ENCODE data around the gene TH.
"Not testable (repeated sequence)": the region's sequence is repeated elsewhere in the genome, so short reads cannot be mapped to it uniquely, and the experiment has no call there.

TH gene

GRCh38 chr11:2194877-2195755 lies 23.5 kb upstream of the TH start:
- DNase-seq = peak; percentile 61

DNA sequence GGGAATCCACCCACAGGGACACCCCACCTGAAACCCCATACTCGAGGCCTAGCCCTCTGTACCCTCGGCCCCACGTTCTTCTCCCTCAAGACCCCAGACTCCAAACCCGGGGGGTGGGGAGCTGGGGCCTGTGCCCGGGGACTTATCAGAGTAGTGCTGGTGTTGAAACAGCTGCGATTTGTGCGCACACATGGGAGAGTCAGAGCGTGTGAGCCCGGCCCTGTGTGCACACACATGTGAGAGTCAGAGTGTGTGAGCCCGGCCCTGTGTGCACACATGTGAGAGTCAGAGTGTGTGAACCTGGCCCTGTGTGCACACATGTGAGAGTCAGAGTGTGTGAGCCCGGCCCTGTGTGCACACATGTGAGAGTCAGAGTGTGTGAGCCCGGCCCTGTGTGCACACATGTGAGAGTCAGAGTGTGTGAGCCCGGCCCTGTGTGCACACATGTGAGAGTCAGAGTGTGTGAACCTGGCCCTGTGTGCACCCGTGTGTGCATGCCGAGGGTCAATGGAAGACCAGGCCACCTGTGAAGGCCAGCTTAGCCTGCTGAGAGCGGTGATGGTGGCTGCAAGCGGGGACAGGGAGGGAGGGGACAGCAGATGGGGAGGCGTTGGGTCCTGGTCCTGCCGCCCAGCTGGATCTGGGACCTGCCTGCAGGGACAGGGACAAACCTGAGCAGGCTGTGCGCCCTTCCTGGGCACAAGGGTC lies 22.4 kb upstream of the TH start:
- not testable (repeated sequence) for DNase-seq

- no peak for DNase-seq
Observed at GRCh38 chr11:2193099-2193887, 21.7 kb upstream of the TH start.

DNA sequence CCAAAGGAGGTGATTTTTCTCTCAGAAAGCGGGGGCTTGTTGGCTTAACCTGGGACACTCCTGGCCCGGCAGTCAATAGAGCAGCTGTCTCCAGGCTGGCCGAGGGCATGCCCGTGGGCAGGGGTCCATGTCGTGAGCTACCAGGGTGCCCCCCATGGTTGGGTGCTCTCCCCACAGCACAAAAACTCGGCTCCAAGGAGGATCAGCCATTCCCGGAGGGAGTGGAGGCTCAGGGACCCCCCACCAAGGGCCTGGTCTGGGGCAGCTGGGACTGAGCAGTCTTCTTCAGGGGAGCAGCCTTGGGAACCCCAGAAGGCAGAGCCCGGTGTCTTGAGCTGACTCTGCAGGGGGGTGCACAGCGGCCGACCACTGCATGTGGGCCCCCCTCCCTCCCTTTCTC lies 20.8 kb upstream of the TH start:
- no peak for DNase-seq

GRCh38 chr11:2191883-2192282 lies 20.3 kb upstream of the TH start:
- DNase-seq = no peak

DNA sequence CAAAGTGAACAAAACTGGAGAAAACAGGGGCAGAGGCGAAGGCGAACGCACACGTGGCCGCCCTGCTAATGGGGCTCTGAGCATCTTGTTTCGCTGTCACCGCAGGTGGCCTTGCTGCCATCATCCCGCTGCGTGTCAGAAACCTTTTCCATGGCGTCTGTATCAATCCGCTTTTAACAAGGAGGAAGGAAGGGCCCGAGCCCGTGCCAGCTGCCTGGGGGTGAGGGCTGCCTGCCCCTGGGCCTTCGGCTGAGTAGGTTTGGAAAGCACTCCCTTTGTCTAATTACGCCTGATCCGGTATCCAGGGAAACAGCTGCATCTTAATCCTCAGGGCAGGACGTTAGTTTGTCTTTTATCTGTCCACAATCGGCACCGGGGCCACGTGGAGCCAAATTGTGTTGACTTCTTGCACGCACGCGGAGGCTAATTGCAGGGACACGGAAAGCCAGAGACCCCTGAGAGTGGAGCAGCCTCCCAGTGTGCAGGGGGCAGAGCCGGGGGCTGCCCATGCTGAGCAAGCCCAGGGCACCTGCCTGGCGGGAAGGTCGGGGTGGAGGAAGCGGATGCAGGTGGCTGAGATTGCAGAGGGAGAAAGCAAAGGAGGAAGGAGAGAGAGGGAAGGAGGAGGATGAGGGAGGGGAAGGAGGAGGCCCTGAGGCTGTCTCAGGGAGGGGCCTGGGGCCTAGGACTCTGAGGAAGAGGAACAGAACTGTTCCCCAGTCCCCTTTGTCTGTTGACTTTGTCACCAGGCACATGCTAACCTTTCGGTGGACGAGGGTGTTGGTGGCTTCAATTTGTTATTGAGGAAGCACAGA lies 19.2 kb upstream of the TH start:
- DNase-seq = peak; percentile 79

GRCh38 chr11:2189938-2190656 lies 18.5 kb upstream of the TH start:
- DNase-seq = no peak

GRCh38 chr11:2188745-2189144 lies 17.1 kb upstream of the TH start:
- DNase-seq = no peak

GRCh38 chr11:2187280-2187707 lies 15.7 kb upstream of the TH start:
- DNase-seq = no peak

DNA sequence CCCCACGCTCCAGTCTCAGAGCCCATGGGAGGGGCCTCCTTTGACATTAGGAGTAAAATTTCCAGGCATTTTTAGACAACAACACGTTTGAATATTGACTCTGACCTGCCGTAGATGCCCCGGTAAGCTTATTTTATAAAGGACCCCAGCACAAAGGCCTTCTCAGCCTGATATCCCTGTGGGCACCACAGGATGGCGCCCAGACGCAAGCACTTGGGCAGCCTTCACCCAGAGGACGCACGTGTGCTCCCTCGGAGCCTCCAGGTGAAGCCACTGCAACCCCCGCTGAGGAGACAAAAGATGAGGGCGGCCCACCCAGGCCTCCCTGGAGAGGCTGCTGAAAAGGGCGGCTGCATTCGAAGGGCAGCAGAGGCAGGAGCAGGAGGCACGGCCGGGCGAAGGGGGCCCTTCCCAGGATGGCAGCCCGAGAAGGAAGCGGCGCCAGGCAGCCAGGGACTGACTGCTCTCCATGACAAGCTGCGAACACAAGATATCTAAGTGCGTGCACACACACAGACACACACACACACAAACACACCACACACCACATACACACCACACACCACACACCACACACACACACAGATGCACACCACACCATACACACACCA lies 15.2 kb upstream of the TH start:
- peak; percentile 51 for DNase-seq

DNA sequence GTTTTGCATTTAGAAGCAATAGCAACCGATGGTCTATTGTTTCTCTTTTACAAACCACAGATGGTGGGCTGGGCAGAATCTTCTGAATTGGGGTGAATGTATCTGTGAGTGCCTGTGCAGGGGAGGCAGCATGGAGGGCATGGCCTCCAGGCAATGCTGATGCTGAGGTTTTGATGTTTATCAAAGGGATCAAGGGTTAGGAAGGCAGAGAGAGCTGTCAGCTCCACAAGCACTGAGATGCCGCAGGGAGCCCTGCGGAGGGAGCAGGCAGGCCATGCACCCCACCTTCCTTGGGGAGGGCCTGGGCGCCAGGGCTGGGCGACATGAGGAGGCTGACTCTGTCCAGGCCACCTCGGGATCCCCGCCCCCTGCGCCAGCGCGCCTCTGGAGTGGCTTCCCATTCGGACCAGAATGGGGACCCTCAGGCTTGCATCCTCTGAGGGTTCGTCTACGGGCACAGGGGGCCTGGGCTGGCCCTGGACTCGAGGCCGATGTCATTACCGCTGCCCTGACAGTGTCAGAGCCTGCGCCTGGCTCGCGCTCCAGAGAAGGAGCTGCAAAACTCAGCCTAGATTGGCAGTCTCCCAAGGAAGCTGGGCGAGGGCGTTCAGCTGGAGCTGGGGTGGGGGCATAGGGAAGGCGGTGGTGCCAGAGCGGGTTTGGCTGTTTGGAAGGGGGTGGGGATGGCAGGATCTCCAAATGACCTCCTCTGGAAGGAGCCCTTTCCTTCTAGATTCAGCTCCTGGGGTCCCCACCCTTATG lies 13.9 kb upstream of the TH start:
- no peak for DNase-seq

GRCh38 chr11:2182692-2183474 lies 11.3 kb upstream of the TH start:
- no peak for DNase-seq

GRCh38 chr11:2182075-2182474 lies 10.5 kb upstream of the TH start:
- no peak for DNase-seq

- DNase-seq = no peak
Observed at GRCh38 chr11:2180789-2181370, 9.3 kb upstream of the TH start.

DNA sequence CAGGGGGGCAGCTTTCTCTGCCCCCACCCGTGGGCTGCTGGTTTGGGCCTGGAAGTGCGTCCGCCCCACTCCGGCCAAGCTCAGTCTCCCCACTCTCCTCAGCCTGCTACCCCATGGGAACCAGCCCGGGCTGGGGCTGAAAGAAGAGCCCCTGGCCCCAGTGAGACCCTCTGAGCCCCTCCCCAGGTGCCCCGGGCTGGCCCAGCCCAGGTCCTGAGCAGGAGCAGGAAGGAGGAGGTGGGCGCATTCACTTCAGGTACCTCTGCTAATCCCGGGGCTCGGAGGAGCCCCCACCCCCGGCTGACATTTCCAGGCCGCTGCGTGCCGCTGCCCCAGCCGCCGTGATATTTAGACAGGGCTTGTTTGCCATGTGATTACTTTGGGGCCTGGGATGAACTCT lies 8.7 kb upstream of the TH start:
- no peak for DNase-seq

DNA sequence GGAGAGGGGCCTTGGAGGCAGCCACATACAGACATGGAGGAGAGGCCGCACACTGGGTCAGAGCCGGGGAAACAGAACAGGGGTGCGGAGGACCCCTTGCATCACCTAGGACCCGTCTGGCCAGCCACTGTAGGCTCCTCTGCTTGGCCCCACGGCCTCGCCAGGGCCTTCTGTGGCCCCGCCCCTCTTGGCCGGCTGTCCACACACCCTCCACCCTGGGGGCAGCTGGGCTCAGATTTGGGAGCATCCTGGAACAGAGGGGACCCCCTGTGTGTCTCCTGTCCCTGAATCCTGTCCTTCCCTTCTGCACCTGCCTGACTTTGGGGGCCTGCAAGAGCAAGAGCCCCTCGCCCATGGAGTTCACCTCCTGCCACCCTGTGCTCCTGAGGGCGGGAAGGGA lies 7.9 kb upstream of the TH start:
- DNase-seq = no peak

- DNase-seq = no peak
Observed at GRCh38 chr11:2178906-2179494, 7.4 kb upstream of the TH start.

DNA sequence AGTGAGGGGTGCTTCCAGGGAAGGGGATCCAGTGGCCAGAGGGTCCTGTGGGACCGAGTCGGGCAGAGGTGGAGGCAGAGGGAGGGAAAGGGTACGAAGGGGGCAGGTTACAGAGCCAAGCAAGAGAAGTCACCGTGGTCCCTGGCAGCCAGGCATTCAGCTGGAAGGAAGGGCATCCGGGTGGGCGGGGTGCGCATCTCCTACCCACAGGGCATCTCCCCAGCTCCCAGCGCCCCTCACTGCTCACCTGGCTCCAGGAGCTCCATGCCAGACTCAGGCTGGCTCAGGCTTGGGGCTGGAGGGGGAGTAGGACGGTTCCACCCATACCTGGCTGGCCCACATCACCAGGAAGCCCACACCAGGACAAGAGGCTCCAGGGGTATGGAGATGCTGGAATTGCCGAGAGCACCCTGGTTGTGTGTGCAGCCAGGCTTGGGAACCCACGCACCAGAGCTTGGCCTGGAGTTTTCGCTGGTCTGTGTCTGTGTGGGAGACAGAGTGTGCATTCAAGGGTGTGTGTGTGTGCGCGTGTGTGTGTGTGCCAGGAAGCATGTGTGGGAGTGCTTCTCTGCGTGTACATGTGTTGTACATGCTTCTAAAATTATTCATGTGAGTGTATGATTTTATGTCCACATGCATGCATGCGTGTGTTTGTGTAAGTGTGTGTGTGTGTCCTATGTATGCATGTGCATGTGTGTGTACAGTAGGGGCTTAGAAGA lies 6.6 kb upstream of the TH start:
- not testable (repeated sequence) for DNase-seq

Measured in suppressor macrophage treated with lipopolysaccharide for 4 hours (primary cell).